HFFc6 (cell line): ENCODE results near the gene CCNY. TPM values are rescaled to one million over a fixed set of nuclear protein-coding genes. Genes with fewer than 3 reads are reported as not detected.

Experiments used
- DNase-seq: peaks from one replicate; pipeline ENCODE4 v3.0.0-alpha.2; 2018
- H3K27ac Mint-ChIP-seq: 2 replicates; pipeline ENCODE4 v1.8.0; 2020; ENCODE audit warnings: mild to moderate bottlenecking, mixed read lengths
- H3K27me3 Mint-ChIP-seq: 2 replicates; pipeline ENCODE4 v1.8.0; 2021; ENCODE audit warnings: mild to moderate bottlenecking, moderate library complexity, mixed read lengths; ENCODE audit not compliant: insufficient read depth
- H3K36me3 Mint-ChIP-seq: 2 replicates; pipeline ENCODE4 v1.8.0; 2021; ENCODE audit warnings: low read depth, mixed read lengths
- H3K4me1 Mint-ChIP-seq: 2 replicates; pipeline ENCODE4 v1.8.0; 2020; ENCODE audit warnings: low read depth, mixed read lengths
- H3K4me3 Mint-ChIP-seq: 2 replicates; pipeline ENCODE4 v1.8.0; 2020; ENCODE audit warnings: mild to moderate bottlenecking, moderate library complexity, mixed read lengths
- H3K9me3 Mint-ChIP-seq: 2 replicates; pipeline ENCODE4 v1.8.0; 2020; ENCODE audit warnings: mild to moderate bottlenecking, mixed read lengths
- total RNA-seq, 6 experiments: library from RNA; stranded (reverse); fragmentation: NEBNext Ultra II Directional; extraction: Animal tissue kit (Norgen Biotek cat#: 25700); gene quantifications; 2 replicates in 1 of 6; 3 replicates in 5 of 6; pipeline ENCODE4 v1.2.3, GENCODE V29; 2021
- TF ChIP-seq, protein P1 (sequence below): fragments of 200-600 bp; sonication (generic); IDR thresholded peaks from 2 replicates; pipeline ENCODE4 v1.5.0; 2021; ENCODE audit warnings: antibody characterized with exemption, mild to moderate bottlenecking

CCNY gene
- total RNA-seq, 6 experiments from 2014 or later, result 60.0 to 76.6 (median 69.9) TPM

DNA sequence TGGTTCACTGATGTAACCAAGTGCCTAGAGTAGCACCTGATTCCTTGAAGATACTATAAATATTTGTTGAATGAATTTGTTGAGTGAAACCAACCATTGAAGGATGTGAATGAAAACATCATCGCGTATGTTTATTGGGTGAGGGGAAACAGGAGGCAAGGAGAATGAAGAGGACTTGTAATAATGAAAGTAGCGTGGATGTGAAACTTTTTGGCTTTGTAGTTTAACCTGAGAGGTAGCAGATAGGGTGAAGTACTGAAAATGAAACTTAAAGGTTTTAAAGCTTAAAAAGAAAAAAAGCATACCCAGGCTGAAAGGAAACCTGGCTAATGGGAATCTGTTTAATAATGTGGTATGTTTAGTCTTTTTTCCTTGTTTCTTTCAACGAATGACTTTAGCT lies 5.2 kb downstream of the CCNY start:
- Mint-ChIP-seq H3K27me3 (no peaks in the 10 kb centered on the region; the same call in 1 of the 2 replicates), H3K36me3 (peaks cover 5% of the 10 kb centered on the region; the same call in 1 of the 2 replicates), H3K4me3 (no peak overlapping the region), H3K27ac (no peak overlapping the region), H3K4me1 (peaks cover 54% of the 10 kb centered on the region), H3K9me3 (no peaks in the 10 kb centered on the region)
- TF ChIP-seq, protein P1, sequence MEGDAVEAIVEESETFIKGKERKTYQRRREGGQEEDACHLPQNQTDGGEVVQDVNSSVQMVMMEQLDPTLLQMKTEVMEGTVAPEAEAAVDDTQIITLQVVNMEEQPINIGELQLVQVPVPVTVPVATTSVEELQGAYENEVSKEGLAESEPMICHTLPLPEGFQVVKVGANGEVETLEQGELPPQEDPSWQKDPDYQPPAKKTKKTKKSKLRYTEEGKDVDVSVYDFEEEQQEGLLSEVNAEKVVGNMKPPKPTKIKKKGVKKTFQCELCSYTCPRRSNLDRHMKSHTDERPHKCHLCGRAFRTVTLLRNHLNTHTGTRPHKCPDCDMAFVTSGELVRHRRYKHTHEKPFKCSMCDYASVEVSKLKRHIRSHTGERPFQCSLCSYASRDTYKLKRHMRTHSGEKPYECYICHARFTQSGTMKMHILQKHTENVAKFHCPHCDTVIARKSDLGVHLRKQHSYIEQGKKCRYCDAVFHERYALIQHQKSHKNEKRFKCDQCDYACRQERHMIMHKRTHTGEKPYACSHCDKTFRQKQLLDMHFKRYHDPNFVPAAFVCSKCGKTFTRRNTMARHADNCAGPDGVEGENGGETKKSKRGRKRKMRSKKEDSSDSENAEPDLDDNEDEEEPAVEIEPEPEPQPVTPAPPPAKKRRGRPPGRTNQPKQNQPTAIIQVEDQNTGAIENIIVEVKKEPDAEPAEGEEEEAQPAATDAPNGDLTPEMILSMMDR, result no peak
- DNase-seq, result no peak

DNA sequence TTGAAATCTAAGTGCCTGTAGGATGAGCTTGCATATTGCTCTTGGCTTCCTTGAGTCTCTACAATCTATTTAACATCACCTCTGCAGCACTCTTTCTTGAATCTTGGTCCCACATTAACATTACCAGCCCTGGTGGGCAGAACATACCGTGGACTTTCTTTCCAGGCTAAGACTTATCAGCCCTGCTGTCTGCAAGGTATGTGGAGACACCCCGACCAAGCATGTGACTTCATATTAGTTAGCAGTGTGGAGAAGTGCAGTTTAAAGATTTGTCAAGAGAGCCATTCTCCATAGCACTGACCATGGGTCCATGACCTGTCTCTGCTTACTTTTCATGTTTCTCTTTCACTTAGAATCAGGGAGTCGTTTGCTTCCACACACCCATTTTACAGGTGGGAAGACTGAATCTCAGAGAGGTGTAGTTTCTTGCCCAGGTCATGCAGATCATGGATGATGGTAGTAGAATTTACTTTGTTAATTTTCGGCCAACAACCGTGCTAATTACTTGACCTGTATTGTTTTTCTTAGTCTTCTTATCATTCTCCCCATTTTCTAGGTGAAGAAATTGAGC lies 6.0 kb downstream of the CCNY start:
- Mint-ChIP-seq H3K27ac (no peak overlapping the region), H3K36me3 (peaks cover 5% of the 10 kb centered on the region; the same call in 1 of the 2 replicates), H3K9me3 (no peaks in the 10 kb centered on the region), H3K27me3 (no peaks in the 10 kb centered on the region; the same call in 1 of the 2 replicates), H3K4me3 (no peak overlapping the region), H3K4me1 (peaks cover 59% of the 10 kb centered on the region)
- TF ChIP-seq, protein P1, result no peak
- DNase-seq, result no peak

DNA sequence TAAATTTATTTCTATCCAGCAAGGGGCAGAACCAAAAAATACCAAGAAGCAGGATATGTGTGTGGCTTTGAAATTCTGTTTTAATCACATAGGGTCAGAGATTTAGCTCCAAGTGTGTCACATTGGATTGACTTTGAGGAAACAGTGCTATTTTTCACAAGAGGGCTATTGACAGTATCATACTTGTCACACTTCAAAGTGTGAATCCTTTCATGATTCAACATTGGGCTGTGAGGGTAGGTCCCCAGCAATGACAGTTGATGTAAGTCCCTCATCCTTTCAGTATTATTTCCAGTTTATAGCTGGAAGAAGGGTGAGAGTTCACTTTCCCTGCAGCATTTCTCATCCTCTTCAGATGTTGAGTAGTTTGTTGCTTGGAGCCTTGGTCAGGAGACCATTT lies 7.4 kb downstream of the CCNY start:
- Mint-ChIP-seq H3K4me1 (peaks cover 60% of the 10 kb centered on the region), H3K36me3 (peaks cover 9% of the 10 kb centered on the region; the same call in 1 of the 2 replicates), H3K9me3 (no peaks in the 10 kb centered on the region), H3K27ac (no peak overlapping the region), H3K4me3 (no peak overlapping the region), H3K27me3 (no peaks in the 10 kb centered on the region; the same call in 1 of the 2 replicates)
- TF ChIP-seq, protein P1, result no peak
- DNase-seq, result no peak

DNA sequence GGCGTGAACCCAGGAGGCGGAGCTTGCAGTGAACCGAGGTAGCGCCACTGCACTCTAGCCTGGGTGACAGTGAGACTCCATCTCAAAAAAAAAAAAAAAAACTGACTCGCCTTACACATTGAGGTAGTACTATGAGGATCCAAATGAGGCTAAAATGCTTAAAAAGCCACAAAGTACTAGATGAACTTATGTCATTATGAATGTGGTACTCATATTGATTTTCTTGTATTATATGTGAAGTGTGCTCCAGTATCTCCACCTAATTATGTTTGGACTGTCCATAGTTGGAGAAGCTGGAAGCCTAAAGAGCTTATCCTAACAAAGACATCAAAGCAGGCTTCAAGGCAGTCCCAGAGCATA lies 9.1 kb downstream of the CCNY start:
- Mint-ChIP-seq H3K9me3 (no peaks in the 10 kb centered on the region), H3K4me3 (no peak overlapping the region), H3K27ac (no peak overlapping the region), H3K4me1 (peaks cover 50% of the 10 kb centered on the region), H3K27me3 (no peaks in the 10 kb centered on the region; the same call in 1 of the 2 replicates), H3K36me3 (peaks cover 9% of the 10 kb centered on the region; the same call in 1 of the 2 replicates)
- TF ChIP-seq, protein P1, result no peak
- DNase-seq, result no peak

DNA sequence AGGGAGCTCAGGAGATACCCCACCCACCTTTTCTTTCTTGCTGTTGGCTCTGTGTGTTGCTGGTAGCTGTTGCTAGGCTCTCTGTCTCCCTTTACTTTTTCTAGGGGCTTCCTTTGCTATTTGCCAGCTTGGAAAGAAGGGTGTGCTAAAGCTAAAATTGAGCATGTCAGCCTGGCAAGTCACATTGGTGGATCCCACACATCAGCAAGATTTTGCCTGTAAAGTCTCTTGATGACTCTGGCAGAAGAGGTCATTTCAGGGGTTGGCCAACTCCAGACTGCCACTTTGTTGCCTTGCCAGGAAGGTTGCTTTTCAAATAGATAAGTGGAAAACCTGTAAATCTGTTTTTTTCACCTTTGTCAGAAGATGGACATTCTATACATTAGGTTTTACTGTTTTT lies 9.9 kb downstream of the CCNY start:
- TF ChIP-seq, protein P1, result no peak
- no peak for DNase-seq
- Mint-ChIP-seq H3K4me1 (peaks cover 50% of the 10 kb centered on the region), H3K4me3 (no peak overlapping the region), H3K36me3 (0 out of 2 replicates have a peak, but pooled peaks cover 3% of the 10 kb centered on the region), H3K27ac (no peak overlapping the region), H3K9me3 (no peaks in the 10 kb centered on the region), H3K27me3 (no peaks in the 10 kb centered on the region; the same call in 1 of the 2 replicates)
